Measurements from ENCODE around the gene TRIM14. TPM values are rescaled to one million over a fixed set of nuclear protein-coding genes. Genes with fewer than 3 reads are reported as not detected.
A peak's percentile ranks its signal among the peaks of the same experiment; 100 is the strongest.

TRIM14 gene
- total RNA-seq, 3 donors from 2014 or later = 8.8 to 14.9 (median 14.6) TPM

DNA sequence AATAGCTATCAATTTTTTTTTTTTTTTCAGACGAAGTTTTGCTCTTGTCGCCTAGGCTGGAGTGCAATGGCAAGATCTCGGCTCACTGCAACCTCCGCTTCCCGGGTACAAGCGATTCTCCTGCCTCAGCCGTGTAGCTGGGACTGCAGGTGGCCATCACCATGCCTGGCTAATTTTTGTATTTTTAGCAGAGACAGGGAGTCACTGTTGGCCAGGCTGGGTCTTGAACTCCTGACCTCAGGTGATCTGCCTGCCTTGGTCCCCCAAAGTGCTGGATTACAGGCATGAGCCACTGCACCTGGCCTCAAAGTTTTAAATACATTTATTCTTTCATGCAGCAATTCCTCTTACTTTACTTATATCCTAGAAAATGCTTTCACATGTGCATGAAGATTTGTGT lies 17.6 kb downstream of the TRIM14 start:
- Histone ChIP-seq H3K4me3 (no peak overlapping the region), H3K27ac (no peak overlapping the region)
- DNase-seq (ENCODE audit: low spot score in 2 of 2) = no peak

DNA sequence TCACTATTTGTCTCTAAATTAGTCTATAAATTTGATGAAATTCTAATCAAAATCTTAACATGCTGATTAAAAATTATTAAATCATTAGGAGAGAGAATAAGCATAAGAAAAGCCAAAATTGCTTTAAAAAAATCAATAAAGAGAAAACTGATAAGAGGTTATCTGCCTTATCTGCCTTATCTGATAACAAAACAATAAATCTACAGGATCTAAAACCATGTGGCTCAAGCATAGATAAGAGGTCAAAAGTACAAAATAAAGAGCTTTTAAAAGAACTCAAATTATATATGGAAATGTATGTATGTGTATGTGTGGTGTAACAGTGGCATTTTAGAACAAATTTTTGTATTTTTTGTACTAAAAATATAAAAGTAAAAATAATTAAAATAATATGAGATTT lies 18.6 kb downstream of the TRIM14 start:
- no peak for TF ChIP-seq POLR2AphosphoS5 (IDR thresholded peaks at IDR 0.05)
- TF ChIP-seq, protein P1, sequence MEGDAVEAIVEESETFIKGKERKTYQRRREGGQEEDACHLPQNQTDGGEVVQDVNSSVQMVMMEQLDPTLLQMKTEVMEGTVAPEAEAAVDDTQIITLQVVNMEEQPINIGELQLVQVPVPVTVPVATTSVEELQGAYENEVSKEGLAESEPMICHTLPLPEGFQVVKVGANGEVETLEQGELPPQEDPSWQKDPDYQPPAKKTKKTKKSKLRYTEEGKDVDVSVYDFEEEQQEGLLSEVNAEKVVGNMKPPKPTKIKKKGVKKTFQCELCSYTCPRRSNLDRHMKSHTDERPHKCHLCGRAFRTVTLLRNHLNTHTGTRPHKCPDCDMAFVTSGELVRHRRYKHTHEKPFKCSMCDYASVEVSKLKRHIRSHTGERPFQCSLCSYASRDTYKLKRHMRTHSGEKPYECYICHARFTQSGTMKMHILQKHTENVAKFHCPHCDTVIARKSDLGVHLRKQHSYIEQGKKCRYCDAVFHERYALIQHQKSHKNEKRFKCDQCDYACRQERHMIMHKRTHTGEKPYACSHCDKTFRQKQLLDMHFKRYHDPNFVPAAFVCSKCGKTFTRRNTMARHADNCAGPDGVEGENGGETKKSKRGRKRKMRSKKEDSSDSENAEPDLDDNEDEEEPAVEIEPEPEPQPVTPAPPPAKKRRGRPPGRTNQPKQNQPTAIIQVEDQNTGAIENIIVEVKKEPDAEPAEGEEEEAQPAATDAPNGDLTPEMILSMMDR (IDR thresholded peaks at IDR 0.05) = no peak
- TF ChIP-seq POLR2A (IDR thresholded peaks at IDR 0.05) = no peak
- Histone ChIP-seq H3K27me3 (no peaks in the 10 kb centered on the region), H3K4me1 (no peaks in the 10 kb centered on the region), H3K36me3 (no peaks in the 10 kb centered on the region), H3K27ac (peak overlapping the region in 1 of 2 donors; percentile 57), H3K9me3 (no peaks in the 10 kb centered on the region), H3K4me3 (no peak overlapping the region)
- intact Hi-C loops (cut with DNase I; ENCODE audit: low total_unique reads) = no loop called here
- DNase-seq (ENCODE audit: low spot score in 2 of 2) = no peak

More for the DNA sequence above, 17.6 kb downstream of the TRIM14 start:
- Histone ChIP-seq H3K36me3 (no peaks in the 10 kb centered on the region), H3K27me3 (no peaks in the 10 kb centered on the region), H3K4me1 (no peaks in the 10 kb centered on the region), H3K9me3 (no peaks in the 10 kb centered on the region)
- intact Hi-C loops (cut with DNase I; ENCODE audit: low total_unique reads) = no loop called here
- no peak for TF ChIP-seq POLR2AphosphoS5 (IDR thresholded peaks at IDR 0.05)
- no peak for TF ChIP-seq POLR2A (IDR thresholded peaks at IDR 0.05)
- TF ChIP-seq, protein P1 (IDR thresholded peaks at IDR 0.05) = no peak

DNA sequence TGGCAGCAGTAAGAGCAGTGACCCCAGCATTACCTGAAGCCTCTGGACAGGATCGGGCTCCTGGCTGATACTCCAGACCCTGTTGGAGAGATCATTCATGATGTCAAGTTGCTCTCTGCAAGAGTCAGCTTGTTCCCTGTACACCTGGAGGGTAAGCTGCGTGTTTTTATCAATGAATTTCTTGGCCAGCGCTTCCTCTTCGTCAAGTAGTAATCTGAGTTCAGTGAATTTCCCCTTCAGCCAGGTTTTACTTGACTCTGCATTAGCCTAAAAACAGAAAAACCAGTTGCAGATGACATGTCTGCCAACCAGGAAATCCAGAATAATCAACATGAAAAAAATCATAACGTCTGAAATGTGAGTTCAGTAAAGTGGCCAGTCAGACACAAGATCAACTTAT lies 19.1 kb downstream of the TRIM14 start:
- H3K4me1 ChIP-seq = no peaks in the 10 kb centered on the region
- intact Hi-C loops (cut with DNase I; ENCODE audit: low total_unique reads) = no loop called here
- peak overlapping the region; percentile 57 to 62 for H3K27ac ChIP-seq
- H3K9me3 ChIP-seq = no peaks in the 10 kb centered on the region
- TF ChIP-seq POLR2AphosphoS5 (IDR thresholded peaks at IDR 0.05) (no peak), POLR2A (IDR thresholded peaks at IDR 0.05) (no peak)
- TF ChIP-seq, protein P1 (IDR thresholded peaks at IDR 0.05) = no peak
- no peaks in the 10 kb centered on the region for H3K36me3 ChIP-seq
- no peaks in the 10 kb centered on the region for H3K27me3 ChIP-seq
- no peak for DNase-seq (ENCODE audit: low spot score in 2 of 2)
- H3K4me3 ChIP-seq = no peak overlapping the region

DNA sequence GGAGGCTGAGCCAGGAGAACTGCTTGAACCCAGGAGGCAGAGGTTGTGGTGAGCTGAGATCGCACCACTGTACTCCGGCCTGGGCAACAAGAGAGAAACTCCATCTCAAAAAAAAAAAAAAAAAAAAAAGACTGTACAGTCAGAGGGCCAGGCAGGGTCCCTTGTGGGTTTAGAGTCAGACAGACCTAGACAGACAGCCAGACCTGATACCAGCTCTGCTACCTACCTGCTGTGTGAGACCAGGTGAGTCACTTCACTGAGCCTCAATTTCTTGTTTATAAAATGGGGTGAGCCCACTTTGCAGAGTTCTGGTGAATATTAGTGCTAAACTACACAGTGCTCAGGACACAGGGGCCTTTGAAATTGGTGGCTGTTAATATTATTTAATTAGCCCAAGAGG lies 19.7 kb downstream of the TRIM14 start:
- Histone ChIP-seq H3K4me3 (no peak overlapping the region), H3K36me3 (no peaks in the 10 kb centered on the region), H3K4me1 (no peaks in the 10 kb centered on the region), H3K27me3 (no peaks in the 10 kb centered on the region), H3K9me3 (no peaks in the 10 kb centered on the region), H3K27ac (peak overlapping the region; percentile 57 to 71)
- TF ChIP-seq, protein P1 (IDR thresholded peaks at IDR 0.05) = no peak
- no peak for TF ChIP-seq POLR2A (IDR thresholded peaks at IDR 0.05)
- no peak for TF ChIP-seq POLR2AphosphoS5 (IDR thresholded peaks at IDR 0.05)
- intact Hi-C loops (cut with DNase I; ENCODE audit: low total_unique reads) = no loop called here
- DNase-seq (ENCODE audit: low spot score in 2 of 2) = no peak

DNA sequence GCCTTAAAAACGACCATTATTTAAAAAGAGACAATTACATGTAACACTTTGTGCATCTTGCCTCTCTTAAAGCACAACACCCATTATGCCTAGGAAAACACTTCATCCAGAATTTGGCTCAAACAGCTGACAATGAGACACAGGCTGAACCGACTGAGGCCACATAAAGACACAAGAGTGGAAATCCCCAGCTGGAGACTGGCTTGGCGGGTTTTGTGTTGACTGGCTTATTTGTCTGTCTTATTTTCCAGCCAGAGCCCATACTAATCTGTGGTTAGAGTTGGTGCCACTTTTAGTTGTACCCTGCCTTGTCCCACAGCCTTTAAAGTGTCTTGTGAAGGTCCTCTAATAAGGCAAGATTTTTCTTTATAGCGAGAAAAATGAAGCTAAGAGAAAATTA lies 21.2 kb downstream of the TRIM14 start:
- intact Hi-C loops (cut with DNase I; ENCODE audit: low total_unique reads) = no loop called here
- peak; percentile 67 to 75 for DNase-seq (ENCODE audit: low spot score in 2 of 2)

More for the DNA sequence above, 21.2 kb downstream of the TRIM14 start:
- Histone ChIP-seq H3K4me1 (no peaks in the 10 kb centered on the region), H3K9me3 (no peaks in the 10 kb centered on the region), H3K36me3 (no peaks in the 10 kb centered on the region), H3K4me3 (no peak overlapping the region), H3K27ac (peak overlapping the region; percentile 57 to 71), H3K27me3 (no peaks in the 10 kb centered on the region)
- TF ChIP-seq POLR2AphosphoS5 (IDR thresholded peaks at IDR 0.05) (no peak), POLR2A (IDR thresholded peaks at IDR 0.05) (no peak)
- TF ChIP-seq, protein P1 (IDR thresholded peaks at IDR 0.05) = no peak

Data from breast epithelium (tissue), 4 donors.